Fibroblast of peridontal ligament (primary cell): ENCODE results near the gene PITPNM3.
A peak's percentile ranks its signal among the peaks of the same experiment; 100 is the strongest.

ENCODE experiments used
- DNase-seq: peaks from one replicate; pipeline ENCODE4 v3.0.0-alpha.2; 2010; ENCODE audit errors: extremely low read depth

The PITPNM3 gene

DNA sequence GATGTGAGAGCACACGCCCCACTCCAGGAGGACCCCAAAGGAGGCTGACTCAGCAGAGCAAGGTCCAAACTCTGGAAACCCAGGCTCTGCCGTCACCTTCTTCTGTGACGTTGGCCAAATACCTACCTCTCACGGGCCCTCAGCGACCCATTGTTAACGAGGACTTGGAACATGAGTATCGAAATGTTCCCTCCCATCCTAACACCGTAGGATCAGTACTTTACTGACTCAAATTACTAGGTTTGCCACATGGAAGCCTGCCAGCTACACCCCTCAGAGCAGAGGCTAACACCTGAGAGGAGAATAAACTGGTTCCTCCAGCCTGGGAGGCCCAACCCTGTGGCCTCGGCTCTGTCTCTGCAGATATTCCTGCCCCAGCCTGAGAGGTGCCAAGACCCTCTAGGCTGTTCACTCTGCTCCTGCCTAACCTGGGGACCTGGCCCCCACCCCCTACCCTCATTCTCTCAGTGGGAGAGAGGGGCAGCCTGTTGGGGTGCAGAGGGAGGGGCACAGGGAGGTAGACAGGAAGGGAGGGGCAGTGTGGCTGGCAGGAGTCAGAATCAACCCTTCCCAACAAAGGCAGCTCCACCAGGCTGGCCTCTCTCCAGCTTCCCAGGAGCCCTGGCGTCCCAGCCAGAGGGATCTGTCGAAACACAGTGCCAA, 4.4 kb downstream of the PITPNM3 start:
- DNase-seq: no peak

- DNase-seq: no peak
Measured at GRCh38 chr17:6551356-6551755, 5.0 kb downstream of the PITPNM3 start.

GRCh38 chr17:6549384-6550036, 6.8 kb downstream of the PITPNM3 start:
- no peak for DNase-seq

- DNase-seq: no peak
Measured at GRCh38 chr17:6548578-6549330, 7.6 kb downstream of the PITPNM3 start.

DNA sequence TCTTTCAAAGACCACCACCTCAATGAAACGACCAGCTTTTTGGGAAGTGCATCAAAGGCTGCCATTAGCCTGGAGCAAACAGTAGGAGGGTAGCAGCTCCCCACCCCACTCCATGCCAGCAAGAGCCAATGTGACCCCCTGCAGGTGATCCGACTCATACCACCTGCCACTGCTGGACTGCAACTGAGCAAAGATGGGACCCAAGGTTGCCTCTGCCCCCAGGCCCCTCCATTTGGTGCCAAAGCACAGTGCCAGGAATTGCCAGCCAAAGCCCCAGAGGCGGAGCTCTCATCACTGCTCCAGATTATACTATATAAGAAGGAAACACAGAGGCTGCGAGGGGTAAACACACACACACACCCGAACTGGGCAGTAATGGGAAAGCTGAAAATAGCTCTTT, 8.3 kb downstream of the PITPNM3 start:
- DNase-seq: no peak

DNA sequence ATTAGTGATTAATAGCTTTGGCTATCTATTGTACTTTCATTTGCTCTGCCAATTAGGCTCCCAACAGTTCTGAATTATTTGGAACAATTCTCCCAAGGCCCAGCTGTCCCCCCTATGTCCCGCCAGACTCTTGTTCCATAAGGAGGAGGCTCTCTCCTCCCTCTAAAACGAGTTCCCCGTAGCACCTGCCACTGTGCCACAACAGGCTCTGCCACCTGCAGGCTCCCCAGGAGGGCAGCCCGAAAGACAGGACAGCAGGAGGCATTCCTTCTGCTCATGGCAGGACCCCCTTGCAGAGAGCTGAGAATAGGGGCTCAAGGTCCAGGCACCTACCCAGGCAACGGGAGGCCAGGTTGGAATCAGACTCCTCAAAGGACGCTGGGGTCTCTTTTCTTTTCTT, 9.0 kb downstream of the PITPNM3 start:
- no peak for DNase-seq

DNA sequence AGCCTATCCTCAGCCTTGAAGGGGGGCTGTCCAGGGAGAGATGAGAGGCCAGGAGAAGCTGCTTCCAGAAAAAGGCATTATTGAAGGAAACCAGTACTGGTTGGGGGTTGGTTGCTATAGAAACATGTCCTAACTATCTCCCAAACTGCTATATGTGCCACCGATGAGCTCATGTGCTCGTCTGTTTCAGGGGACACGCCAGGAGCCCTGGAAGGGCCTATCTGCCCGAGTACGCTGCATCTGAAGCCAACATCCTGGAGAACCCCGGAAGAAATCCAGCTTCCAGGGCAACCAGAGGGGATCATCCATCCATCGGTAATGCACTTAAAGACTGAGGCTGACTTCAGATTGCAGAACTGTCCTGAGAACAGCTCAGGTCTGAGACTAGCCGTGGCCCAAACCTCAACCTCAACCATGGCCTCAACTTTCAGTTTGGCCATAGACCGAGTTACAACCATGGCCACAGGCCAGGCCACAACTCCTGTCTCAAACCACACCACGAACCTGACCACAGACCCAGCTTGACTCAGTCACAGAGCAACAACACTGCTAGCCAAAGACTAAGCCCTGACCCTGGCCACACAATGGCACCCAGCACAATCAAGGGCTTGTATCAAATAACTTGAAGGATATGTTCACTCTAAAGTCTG, 10.2 kb downstream of the PITPNM3 start:
- DNase-seq: peak; percentile 65

GRCh38 chr17:6545291-6545690, 11.1 kb downstream of the PITPNM3 start:
- no peak for DNase-seq

- no peak for DNase-seq
Measured at GRCh38 chr17:6544011-6544370, 12.4 kb downstream of the PITPNM3 start.

- no peak for DNase-seq
Measured at GRCh38 chr17:6543079-6544010, 13.0 kb downstream of the PITPNM3 start.

- no peak for DNase-seq
Measured at GRCh38 chr17:6542577-6542976, 13.8 kb downstream of the PITPNM3 start.

DNA sequence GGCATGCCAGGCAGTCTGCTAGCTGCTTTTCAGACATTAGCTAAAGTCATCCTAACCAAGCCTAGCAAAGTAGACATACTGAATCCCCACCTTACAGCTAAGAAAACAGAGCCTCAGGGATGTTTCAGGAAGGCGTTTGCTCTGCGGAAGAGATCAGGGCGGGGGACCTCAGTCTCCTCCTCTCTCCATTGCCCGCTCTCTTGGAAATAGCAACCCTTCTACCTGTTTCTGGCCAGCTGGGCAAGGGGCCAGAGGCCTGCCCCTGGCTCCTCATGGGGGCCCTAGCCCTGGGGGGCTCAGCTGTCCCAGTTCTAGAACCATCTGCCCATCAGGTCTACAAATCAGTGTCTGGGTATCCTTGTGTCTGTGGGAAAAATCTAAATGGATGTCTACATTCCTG, 14.5 kb downstream of the PITPNM3 start:
- no peak for DNase-seq

DNA sequence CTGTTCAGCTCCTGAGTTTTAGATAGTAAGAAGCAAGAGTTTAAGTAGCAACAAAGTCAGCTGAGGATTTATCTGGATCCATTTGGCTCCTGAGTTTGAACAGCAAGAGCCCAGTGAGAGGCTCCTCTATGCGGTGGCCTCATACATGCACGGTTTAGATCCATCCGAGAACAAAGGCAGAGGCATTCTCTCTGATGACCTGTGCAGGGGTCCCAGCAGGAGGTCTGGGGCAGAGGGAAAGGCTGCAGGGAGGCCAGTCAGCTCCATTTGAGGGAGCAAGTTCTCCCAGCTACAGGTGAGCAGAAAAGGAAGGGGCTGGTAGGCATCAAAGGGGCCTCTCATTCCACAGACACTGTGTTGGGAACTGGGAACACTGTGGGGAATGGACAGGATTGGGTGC, 16.5 kb downstream of the PITPNM3 start:
- no peak for DNase-seq

- no peak for DNase-seq
Measured at GRCh38 chr17:6536566-6537065, 19.7 kb downstream of the PITPNM3 start.

DNA sequence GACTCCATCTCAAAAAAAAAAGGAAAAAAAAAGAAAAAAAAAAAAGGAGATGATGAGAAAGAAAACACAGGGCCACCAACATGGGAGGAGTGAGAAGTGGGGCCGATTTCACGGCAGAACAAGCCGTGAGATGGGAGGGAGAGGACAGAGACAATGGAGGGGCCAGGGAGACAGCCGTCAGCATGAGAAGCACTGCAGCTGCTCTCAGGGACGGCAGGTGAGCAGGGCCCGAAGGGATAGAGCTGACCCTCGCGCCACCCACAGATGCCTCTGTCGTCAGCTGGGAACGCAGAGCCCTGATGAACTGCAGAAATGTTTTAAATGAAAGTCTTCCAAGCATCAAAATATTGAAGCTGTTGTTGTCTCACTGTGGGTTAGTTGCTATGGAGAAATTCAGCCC, 20.3 kb downstream of the PITPNM3 start:
- DNase-seq: no peak

GRCh38 chr17:6534846-6535514, 21.4 kb downstream of the PITPNM3 start:
- DNase-seq: no peak

- DNase-seq: no peak
Measured at GRCh38 chr17:6532441-6532885, 23.9 kb downstream of the PITPNM3 start.

GRCh38 chr17:6531575-6531974, 24.8 kb downstream of the PITPNM3 start:
- DNase-seq: no peak

DNA sequence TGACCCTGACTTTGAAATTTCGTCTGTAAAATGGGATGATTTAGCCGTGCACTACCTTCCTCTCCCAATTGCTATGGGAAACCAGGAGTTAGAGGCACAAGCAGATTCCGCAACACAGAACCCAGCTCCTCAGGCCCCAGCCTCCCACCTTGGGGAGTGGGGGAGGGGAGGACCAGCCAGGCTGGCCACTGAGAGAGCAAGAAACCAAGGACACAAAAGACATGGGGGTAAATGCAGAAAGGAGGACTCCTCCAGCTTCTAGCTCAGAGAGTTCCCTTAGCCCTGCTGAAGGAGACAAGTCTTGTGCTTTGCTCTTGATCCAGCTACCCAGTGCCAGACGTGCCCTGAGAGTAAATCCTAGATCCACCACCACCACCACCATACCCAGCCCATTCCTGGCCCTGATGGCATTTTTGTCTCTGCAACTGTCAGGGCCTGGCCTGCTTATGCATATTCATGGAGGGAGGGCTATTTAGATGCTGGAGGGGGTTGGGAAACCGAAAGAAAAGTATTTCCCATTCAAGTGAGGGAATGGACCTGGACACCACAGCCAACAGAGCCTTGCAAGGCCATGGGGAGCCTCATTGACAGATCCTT, 25.9 kb downstream of the PITPNM3 start:
- no peak for DNase-seq

GRCh38 chr17:6528557-6528956, 27.8 kb downstream of the PITPNM3 start:
- DNase-seq: no peak
